Cerebellar cortex (tissue), 1 donor: ENCODE results near the gene NKX6-1.

Source experiments
- DNase-seq: peaks from one replicate; pipeline ENCODE4 v3.0.0-alpha.2; 2015; ENCODE audit warnings: low spot score

Gene NKX6-1

DNA sequence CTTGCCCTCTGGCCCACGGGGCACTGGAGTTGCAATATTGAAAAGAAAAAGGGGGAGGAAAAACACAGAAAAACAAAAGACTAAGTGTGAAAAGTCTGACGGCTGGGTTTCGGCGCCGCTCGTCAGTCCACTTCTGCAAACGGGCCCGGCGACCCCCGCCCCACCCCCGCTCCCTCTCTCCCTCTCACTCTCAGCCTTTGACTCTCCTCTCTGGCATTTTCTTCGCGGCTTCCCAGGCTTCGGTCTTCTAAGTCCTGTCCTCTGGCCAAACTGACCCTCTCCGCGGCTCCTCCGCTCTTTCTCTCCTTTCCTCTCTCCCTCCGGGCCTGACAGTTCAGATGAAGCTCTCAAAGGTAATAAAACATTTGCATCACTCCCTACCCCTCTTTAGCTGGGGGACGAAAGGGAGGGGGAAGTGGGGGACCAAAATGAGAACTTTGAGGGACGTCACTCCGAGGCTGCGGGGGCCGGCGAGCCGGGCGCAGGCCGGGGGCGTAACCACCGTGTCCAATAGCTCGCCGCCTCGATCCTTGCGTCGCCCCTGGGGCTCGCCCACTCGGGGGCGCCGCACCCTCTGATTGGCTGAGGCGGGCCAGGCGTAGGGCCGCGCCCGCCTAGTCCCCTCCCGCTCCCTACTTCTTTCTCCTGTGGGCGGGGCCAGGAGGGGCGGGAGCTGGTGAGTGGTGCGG is at the start of gene NKX6-1:
Gene NKX6-1 (minus strand): TSS at position 358 of the 689 bp plus-strand sequence. CDS start 1,064 bp downstream, outside the sequence.
- DNase-seq: no peak

DNA sequence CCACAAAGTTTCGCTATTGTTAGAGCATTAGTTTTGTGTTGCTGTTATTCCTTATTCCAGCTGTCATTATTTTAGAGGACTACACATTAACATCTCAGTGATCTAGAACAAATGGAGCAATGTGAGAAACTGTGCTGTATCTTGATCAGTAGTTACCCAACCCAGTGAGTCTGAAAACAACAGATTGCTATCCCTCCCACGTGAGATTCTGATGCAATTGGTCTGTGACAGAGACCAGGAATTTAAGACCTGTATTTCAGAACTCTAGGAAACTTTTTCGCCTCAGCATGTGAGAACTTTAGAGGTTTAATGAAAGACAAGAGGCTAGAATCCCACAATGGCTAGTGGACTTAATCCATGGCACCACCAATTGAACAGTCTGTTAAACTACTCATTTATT is 48.1 kb upstream of the NKX6-1 start:
- DNase-seq: no peak

DNA sequence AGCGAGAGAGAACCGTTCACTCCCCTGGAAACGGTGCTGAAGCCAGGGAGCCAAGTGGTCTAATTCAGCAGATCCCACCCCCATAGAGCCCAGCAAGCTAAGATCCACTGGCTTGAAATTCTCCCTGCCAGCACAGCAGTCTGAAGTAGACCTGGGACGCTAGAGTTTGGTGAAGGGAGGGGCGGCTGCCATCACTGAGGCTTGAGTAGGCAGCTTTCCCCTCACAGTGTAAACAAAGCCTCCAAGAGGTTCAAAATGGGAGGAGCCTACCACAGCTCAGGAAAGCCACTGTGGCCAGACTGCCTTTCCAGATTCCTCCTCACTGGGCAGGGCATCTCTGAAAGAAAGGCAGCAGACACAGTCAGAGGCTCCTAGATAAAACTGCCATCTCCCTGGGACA is 46.0 kb upstream of the NKX6-1 start:
- DNase-seq: no peak

DNA sequence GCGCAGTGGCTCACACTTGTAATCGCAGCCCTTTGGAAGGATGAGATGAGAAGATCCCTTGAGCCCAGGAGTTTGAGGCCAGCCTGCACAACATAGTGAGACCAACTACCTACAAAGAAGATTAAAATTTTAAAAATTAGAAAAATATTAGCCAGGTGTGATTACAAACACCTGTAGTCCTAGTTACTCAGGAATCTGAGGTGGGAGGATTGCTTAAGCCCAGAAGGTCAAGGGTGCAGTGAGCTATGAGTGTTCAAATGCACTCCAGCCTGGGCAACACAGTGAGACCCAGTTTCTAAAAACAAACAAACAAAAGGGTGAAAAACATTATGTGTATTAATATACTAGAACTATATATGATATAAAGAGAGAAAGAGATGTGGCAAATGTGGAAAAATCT is 36.8 kb upstream of the NKX6-1 start:
- DNase-seq: no peak

DNA sequence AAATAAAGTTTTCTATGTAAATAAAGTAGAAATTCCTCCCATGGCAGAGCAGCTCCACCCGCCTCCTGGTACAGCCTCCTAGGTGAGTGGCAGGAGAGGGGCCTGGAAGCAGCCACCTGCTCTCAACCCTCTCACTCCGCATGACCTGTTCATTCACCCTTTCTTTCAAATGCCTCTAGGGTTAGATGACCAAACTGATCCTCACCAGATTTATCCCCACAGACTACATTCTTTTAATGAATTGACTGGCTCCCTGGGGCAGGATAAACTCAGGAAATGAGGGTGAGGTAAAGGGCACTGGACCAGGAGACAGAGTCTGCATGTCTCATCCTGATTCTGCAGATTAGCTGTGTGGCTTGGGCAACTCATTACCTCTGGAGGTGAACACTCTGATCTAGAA is 32.6 kb upstream of the NKX6-1 start:
- no peak for DNase-seq

DNA sequence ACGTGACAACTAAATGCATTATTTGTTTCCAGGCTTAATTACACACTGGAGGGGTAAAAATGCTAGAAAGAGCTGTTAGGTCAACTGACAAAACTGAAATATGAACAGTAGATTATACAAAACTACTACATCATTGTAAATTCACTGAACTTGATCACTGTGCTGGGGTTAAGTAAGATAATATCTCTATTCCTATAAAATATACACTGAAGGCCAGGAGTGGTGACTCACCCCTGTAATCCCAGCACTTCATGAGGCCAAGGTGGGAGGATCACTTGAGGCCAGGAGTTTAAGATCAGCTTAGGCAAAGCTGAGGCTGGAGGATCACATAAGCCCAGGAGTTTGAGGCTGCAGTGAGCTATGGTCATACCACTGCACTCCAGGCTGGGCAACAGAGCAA is 31.8 kb upstream of the NKX6-1 start:
- no peak for DNase-seq

DNA sequence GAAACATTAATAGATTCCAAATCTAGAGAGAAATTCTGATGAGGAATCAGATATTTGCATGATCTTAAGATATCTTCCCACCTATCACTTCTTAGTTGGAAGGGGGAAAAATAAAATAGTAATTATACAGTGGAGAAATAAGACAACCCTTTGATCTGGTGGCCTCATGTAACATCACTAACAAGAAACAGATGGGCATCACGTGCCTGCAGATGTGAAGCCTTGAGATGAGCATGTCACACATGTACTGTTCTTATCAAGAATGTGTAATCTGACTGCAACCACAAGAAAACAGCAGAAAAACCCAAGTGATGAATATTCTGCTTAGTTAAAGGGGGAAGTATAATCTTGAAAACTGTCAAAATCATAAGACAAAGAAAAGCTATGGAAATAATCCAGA is 31.4 kb upstream of the NKX6-1 start:
- no peak for DNase-seq

DNA sequence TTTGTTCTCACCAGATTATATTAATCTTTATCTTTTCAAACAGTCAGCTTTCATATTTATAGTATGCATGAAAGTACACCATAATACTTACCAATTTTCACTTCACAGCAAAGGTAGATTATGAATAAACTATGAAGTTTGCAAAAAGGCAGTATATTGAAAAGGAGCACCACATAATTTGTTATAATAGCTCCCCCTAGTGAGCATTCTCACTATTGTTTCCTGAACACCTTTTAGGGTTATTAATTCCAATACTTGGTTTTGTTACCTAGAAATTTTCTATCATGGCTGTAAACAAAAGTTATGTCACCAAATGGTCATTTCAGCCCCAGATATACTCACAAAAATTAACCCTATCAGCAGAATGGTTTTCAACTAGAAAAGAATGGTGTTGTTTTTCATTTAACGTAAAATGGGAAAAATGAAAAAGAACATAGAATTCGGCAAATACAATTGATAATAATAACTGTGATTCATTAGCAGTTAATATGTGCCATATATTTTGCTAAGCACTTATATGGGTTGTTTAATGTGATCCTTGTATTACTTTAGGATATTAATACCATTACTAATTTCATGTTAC is 30.2 kb upstream of the NKX6-1 start:
- peak; percentile 16 for DNase-seq

DNA sequence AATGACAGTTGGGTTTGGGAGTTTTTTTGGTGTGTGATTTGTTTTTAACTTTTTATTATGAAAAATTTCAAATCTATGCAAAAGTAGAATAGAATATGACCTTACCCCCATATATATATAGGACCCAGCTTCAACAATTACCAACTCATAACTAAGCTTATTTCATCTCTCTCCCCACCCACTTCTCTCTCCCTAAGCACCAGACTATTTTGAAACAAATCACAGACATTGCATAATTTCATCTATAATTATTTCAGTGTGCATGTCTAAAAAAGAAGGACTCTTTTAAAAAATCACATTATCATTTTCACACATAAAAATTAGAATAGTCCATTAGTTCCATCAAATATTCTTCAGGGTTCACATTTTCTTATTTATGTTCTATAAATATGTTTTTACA is 28.3 kb upstream of the NKX6-1 start:
- DNase-seq: no peak

DNA sequence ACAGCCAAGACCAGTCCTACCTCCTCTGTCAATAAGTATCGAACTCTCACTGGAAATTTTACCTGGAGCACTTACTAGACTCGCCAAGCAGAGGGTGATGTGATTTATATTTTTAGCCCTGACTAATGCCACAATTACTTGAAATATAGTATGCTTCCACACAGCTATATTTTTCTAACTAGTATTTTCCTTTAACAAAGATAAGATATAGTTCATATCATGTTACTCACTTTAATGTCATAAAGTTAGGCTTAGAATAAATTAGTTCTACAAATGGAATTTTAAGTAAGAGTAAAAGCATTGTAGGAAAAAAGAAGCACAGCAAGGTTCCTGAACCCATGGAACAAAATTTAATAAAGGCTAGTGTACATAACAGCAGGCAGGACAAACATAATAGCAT is 16.0 kb upstream of the NKX6-1 start:
- no peak for DNase-seq

DNA sequence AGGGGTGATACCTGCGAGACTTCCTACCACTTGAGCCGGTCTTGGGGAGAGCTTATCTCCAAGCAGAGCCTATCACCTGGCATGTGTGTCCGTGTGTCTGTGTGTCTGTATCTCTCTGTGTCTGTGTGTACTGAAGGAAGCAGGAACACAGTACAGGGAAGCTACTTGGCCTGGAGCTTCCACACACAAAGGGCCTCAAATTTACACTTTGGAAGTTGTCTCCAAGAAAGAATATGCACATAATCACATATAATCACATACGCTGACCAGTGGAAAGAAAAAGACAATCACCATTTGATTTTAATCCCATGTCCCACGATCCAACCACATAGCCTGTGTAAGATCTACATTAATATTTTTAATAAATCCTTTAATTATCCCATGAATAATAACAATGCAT is 13.2 kb upstream of the NKX6-1 start:
- no peak for DNase-seq

DNA sequence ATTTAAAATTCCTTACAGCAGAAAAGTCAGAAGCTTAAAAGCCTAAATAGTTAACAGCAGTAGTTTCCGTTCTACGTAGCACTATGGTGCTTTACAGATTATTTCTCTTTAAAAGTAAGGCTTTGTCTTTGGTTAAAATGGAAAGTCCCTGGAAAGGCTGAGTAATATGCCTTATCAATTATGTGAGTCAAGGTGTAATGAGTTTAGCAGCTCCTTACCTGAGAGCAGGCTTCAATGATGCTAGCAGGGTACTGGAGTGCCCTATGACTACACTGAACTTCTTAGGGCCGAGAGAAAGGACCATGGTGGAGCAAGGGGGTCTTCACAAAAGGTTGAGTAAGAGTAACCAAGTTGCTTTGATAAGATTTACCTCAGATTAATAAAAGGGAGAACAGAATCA is 12.6 kb upstream of the NKX6-1 start:
- DNase-seq: no peak

DNA sequence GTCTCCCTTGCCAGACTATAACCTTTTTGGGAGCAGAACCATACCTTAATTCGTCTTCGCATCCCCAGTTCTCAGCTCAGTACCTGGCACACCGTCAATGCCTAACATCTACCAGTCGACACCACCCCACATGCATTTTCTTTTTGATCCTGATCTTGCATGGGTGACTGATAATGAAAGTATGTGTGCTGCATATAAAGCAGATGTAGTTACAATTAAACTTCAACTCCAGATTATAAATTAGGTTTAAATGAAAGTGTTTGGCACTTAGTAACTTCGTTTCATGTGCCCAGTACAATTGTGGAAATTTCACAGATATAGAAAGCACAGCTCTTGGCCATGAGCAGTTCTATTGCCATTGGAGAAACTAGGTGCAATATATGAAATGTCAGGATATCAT is 8.8 kb upstream of the NKX6-1 start:
- no peak for DNase-seq

DNA sequence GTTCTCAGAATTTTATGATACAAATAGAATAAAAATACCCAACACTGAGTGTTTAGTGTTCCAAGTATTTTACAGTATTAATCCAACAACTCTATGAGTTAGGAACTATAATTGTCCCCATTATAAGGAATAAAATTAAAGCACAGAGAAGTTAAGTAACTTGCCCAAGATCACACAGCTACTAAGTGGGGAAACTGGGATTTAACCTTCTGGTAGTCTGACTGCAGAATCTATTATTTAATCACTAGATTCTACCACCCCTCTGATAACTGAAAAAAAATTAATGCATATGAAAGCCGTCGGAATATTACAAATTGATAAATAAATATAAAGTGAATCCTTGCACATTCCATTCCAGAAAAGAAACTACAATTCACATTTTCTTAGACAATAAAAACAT is 5.7 kb upstream of the NKX6-1 start:
- DNase-seq: no peak

DNA sequence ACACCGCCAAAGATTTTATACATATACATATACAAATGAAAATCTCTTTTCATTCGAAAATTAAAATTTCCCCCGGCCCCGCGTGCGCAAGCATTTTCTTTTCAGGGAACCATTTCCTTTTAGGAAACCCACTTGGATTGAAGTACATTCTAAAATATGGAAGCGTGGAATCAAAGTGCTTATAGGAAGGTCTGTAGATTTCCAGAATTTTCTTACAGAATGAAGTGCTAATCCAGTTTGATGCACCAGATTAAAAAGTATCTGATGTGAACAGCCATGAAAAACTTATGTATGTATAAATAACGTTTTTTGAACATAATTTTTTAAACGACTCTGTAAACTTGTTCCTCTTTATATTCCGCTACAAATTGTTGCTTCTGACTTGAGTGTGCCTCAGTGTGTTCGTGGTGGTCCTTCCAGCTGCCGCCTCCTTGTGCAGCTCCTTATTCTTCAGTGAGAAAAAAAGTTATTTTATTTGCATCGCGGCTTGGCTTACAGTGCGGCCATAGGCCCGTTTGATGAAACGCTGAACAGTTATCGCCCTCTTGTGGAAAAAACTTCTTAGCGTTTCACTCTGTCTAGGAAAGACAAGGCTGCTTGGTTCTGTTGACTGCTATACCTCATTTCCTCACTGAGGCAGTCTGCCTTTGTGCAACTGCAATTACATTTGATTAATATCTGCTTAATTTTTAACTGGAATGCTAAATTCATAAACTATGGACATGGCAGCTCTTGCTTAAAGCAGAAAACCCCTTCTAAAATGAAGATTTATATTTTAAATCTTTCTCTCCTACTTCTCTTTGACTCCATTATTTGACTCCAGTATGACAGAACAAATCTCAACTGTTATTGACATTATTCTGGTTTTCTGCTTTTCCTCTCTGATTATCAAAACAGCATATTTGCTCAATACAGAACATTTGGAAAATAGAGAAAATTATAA is 4.7 kb upstream of the NKX6-1 start:
- DNase-seq: peak; percentile 70

DNA sequence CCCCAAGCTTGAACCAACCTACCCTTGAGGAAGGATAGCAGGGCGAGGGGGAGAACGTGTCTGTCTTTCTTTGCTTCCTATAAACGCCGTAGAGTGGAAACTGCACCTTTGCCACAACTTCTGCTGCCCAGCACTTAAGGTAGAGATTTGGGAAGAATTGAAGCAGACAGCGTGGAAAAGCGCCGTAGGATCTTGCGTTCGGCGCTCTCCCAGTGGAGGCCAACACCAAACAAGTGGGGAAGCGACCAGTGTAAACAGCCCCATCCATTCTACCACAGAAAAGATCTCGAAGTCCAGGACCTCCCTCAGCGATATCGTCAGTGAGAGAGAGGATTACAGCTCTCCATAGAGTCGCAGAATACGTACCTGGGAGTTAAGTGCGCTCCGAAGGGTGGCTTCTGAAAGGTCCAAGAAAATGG is 3.9 kb upstream of the NKX6-1 start:
- DNase-seq: no peak

DNA sequence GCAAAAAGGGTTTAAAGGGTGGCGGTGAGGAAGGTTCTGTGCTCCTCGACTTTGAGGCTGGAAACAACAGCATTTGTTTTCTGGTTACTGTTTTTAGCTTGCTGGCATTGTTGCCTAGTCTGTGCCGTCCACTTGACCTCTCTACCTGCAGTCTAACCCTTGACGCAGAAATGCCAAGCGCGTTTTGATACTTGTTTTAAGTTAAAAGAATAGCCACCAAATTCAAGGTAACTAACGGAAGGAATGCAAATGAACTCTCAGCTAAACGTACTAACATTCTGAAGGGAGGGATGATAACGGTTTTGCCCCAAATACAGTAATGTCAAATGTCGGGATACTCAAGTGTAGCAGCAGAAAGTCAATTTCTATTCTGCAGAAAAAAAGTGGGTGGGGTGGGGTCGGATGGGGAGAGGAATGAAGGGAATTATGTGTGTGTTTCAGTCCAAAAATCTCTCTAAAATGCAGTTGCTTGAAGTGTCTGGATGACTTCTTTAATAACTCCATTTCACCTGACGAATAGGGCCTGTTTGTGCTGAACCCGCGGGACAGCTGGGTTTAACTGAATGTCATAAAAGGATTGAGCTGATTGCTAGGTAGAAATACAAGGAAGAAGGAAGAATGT is 3.4 kb upstream of the NKX6-1 start:
- DNase-seq: no peak

DNA sequence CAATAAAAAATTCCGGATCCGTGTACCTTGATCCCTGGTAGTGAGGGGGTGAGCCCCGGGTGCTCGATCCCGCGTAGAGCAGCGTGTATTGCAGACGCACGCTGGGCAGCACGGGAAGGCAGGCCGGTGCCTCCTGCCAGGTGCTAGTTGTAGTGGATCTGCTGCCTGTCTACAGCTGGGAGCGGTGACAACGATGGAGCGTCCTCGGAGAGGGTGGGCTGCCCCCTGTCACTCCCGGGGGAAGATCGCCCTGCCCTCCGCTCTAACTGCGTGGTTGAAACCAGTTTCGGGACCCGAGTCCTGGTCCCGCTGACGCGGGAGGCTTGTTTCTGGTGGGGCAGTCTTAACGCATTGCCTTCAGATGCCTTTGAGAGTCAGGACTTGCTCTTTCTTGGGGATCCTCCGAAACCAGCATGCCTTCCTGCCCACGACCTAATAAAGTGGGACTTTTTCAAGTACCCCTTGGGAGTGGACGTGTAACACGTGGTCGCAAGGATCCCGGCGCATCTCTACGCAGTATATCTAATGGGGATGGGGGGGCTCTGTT is 2.7 kb upstream of the NKX6-1 start:
- DNase-seq: no peak

DNA sequence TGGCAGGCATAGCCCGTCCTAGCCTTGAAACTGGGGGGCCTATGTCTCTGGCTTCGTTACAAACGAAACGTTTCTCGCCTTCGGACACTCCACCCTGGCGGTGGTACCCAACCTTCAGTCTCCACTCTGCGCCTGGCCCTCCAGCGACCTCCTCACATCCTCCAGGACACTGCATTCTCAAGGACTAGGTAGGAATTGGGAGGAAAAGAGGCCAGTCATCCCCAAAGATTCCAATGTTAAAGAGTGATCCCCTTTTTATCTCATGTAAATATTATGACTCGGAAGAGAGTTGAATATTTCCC is 2.1 kb upstream of the NKX6-1 start:
- no peak for DNase-seq

DNA sequence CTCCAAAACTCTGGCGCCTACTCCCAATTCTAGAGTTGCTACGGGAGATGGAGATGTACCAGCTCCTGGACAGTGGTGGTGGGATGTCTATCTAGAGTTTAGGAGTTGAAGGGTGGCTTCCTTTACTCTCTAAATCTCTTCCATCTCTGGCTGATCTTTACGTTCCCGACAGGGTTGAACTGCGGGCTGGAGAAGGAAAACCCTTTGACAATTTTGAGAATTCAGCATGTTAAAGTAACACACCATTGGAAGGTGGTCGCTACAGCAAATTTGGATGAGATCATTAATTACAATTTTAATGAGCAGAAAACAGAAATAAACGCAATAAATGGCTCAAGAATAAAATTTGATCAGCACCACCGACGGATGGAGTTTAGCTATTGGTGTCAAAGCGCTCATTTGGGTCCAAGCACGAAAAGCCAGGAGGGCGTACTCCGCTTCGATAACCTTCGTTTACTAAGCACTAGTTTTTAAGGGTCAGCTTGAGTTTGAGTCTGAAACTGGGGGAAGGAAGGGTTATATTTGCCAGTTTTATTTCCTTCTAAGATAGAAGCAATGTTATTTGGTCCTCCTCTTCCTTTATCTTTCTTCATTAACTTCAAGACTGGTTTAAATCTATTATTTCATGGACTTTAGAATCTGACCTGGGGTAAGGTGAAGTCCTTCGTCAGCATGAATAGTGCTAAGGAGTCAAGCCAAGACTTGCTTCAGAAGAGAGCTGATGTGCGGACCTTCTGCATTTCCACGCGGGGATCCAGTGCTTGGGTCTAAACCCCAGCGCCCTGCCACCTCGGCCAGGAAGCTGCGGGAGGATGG is 1.5 kb upstream of the NKX6-1 start:
- no peak for DNase-seq

DNA sequence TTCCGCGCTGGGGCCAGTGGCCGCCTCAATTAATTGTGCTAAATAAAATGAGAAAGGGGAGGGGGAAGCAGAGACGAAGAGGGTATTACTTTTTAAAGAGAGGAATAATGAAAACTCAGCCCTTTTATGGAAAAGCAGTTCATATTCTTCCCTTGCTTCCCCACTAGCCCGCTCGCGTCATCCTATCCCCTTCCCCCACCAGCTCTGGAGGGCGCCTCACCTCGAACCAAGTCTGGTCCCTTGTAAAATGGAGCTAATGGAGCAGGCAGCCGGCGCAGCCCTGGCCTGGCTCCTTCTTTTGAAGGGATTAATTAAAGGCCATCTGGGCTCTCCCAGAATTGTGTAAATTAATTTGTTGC is 511 bp upstream of the NKX6-1 start:
- no peak for DNase-seq
